Eye (tissue), 1 donor: ENCODE data around the gene REC114.
"Not testable (repeated sequence)": the region's sequence is repeated elsewhere in the genome, so short reads cannot be mapped to it uniquely, and the experiment has no call there.

Experiments used
- DNase-seq: peaks from one replicate; pipeline ENCODE4 v3.0.0-alpha.2; 2015

The REC114 gene

DNA sequence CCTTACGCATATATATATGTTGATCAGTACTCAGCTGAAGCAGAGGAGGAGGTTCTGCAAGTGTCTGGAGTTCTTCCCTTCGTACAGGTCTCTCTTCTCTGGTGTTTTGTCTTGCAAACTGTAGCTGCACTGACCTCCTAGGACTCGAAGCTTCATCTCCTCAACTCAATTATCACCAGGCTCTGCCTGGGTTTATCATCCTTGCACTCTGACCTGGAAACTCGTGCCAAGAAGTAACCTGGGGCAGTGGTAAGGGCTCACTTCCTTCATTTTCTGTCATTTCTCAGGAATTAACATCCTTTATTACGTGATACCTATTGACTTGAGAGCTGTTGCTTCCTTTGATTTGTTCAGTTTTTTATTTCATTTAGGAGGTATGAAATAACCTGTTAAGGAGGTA is 14.4 kb downstream of the REC114 start:
- no peak for DNase-seq

DNA sequence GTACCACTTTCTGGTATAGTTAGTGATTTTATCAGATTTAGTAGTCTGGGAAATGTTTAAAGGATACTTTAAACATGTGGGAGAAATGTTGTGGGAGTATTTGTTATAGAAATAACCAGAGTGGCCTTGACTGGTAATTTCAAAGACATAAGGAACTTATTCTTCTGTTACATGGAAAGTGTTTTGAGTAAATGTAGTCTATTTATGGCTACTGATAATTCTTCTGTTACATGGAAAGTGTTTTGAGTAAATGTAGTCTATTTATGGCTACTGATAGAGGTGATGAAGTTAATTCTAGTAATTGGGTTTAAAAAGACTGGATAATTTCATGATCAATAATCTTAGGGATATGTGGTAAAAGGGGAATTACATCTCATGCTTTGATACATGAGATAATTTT is 17.7 kb downstream of the REC114 start:
- no peak for DNase-seq

DNA sequence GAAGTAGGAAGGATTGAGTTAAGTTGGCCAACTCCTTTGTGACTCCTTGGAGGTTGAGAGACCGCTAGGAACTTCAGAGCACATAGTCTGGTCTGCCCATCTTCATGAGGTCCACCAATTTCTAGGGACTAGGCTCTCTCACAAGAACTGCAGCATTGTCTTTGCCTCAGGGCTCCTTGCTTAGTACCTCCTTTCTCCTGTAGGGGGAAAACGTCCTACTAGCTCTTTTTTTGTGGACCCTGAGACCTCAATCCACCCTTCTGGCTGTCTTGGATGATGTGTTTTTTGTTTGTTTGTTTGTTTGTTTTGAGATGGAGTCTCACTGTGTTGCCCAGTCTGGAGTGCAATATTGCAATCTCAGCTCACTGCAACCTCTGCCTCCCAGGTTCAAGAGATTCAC is 21.6 kb downstream of the REC114 start:
- no peak for DNase-seq

DNA sequence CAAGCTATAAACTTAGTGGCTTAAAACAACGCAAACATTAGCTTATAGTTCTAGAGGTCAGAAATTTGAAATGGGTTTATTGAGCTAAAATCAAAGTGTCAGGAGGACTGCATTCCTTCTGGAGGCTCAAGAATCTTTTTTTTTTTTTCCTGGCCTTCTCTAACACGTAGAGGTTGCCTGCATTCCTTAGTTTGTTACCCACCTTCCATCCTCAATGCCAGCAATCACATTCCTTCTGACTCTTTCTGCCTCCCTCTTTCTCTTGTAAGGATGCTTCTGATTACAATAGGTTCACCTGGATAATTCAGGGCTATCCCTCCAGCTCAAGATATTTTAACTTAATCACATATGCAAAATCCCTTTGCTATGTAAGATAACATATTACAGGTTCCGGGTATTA is 24.8 kb downstream of the REC114 start:
- no peak for DNase-seq

DNA sequence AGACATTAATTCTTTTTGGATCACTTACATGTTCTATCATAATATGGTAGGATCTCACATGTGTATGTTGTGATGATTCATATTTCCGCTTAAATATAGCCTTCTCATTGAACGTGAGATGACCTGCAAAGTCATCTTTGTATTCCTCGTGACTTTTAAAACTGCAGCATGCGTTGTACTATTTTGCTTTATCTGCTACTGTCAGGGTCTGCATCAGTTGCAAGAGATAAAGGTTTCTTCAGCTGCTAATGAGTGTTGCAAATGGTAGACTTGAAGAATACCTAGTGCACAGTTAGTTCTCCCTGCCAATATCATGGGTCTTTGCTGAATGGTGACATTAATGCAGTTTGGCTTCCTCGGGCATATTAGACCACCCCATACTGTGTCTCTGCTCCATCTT is 31.8 kb downstream of the REC114 start:
- no peak for DNase-seq

DNA sequence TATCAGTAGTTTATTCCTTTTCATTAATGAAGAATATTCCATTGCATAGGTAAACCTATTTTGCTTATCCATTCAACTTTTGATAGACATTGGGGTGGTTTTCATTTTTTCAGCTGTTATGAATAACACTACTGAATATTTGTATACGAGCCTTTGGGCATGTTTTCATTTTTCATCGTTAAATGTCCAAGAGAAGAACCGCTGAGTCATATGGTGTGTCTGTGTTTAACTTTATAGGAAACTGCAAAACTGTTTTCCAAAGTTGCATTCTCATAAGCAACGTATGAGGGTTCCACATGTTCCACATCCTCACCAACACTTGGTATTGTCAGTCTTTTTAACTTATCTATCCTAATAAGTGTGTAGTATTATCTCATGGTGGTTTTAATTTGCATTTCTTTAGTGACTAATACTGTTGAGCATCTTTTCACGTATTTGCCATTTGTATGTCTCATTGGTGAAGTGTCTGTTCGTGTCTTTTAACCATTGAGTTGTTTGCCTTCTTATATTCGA is 33.8 kb downstream of the REC114 start:
- no peak for DNase-seq

DNA sequence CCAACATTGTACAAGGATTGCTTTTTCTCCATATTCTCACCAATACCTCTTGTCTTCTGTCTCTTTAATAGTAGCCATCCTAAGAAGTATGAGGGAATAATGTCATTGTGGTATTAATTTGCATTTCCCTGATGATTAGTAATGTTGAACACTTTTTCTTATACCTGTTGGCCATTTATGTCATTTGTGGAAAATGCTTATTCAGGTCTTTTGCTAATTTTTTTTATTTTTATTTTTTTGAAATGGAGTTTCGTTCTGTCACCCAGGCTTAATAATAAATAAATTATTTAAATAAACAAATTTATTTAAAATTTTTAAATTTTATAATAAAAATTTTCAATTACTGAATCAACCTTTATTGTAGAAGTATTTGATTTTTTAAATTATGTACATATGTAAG is 37.1 kb downstream of the REC114 start:
- no peak for DNase-seq

DNA sequence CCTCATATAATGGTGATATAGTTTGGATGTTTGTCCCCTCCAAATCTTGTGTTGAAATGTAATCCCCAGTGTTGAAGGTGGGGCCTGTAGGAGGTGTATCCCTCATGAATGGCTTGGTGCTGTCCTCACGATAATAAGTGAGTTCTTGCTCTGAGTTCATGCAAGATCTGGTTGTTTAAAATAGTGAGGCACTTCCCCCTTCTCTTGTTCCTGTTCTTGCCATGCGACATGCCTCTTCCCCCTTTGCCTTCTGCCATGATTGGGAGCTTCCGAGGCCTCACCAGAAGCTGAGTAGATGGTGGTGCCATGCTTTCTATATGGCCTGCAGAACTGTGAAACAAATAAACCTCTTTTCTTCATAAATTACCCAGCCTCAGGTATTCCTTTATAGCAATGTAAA is 39.2 kb downstream of the REC114 start:
- no peak for DNase-seq

DNA sequence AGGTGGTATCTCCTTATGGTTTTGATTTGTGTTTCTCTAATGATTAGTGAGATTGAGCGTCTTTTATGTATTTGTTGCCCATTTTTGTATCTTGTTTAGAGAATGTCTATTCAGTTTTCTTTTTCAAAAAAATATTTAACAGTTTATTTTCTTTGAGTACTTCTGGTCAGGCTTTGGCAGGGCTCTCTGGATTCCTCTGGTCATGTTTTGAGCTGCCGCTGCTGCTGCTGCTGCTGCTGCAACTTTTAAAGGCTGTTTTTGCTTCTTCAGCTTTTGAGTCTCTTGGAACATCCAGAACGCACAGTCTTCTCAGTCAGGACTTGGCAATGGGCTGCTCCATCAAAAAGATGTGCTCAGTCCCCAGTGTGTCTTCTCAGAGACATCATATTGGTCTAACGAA is 40.1 kb downstream of the REC114 start:
- DNase-seq = no peak

DNA sequence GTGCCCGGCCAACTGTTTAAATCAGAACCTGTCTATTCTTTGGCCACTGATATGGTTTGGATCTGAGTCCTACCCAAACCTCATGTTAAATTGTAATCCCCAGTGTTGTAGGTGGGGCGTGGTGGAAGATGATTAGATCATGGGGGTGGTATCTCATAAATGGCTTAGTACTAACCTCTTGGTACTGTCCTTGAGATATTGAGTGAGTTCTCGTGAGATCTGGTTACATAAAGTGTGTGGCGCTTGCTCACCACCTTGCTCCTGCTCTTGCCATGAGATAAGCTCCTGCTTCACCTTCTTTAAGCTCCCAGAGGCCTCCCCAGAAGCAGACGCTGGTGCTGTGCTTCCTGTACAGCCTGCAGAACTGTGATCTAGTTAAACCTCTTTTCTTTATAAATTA is 42.4 kb downstream of the REC114 start:
- DNase-seq = no peak

DNA sequence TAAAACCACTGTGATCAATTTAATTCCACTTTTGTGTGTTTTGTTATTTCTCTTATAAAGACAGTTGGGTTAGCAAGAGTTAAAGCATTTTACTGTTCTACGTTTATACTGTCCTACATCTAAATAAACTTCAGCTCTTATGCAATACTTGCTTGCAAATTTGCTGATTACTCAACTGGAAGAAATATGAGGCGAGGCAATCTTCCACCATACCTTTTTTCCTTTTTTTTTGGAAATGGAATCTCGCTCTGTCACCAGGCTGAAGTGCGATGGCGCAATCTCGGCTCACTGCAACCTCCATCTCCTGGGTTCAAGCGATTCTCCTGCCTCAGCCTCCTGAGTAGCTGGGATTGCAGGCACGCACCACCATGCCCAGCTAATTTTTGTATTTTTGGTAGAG is 42.9 kb downstream of the REC114 start:
- not testable (repeated sequence) for DNase-seq

DNA sequence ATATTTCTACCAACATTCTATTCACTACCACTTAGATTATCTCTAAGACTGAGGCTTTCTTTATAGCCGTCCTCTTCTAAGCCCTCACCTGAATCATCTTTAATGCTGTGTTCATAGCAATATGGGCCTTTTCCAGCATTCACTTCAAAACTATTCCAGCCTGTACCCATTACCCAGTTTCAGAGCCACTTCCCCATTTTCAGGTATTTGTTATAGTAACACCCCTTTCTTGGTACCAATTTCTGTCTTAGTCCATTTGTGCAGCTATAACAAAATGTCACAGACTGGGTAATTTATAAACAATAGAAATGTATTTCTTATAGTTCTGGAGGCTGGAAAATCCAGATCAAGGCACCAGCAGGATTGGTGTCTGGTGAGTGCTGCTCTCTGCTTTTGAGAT is 45.7 kb downstream of the REC114 start:
- no peak for DNase-seq

DNA sequence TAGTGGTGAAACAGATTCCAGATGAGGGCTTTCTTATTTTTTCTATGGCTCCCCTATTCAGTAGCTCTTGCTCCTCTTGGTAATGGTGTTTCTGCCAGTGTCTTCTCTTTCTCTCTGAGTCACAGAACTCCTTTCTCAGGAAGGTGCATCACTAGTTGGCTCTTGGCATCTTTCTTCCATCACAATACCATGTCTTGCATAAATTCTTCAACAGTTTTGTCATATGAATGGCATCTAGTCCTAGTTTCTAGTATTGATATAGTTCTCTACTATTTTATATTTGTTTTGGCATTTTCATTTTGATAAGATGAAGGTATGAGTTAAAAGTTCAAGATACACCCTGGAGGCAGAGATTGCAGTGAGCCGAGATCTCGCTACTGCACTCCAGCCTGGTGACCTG is 51.0 kb downstream of the REC114 start:
- no peak for DNase-seq

DNA sequence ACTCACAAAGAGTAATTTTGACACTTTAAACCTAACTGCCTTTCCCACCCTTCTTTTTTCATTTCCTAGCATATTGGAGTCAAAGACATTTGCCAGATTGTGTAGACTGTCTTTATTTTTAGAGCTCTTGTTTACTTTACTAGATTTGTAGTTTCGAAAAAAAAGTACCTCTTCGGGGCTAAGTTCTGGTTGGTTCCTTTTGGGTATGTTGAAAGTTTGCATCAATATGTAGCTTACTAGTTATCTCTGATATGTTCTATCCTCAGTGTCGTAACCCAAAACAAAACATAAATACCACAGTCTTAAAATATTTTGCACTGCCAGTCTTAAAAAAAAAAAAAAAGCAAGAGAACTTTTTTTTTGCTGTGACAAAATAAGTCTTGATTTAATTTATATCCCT is 52.2 kb downstream of the REC114 start:
- no peak for DNase-seq

DNA sequence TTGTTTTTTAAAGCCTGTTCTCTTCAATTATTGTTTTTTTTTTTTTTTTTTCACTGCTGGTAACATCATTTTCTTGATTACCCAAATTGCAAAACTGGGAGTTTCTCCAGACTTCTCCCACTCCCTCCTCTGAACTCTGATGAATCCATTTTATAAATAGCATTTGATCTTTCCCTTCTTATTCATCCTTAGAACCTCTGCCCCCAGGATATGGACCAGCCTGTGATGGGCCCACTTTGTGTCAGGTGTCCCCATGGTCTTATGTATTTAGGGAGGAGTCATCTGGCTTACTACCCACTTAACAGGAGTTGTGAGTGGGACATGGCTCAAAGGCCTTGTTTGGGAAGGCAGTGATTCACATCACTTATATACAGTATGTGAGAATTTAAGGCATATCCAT is 57.7 kb downstream of the REC114 start:
- DNase-seq = no peak

DNA sequence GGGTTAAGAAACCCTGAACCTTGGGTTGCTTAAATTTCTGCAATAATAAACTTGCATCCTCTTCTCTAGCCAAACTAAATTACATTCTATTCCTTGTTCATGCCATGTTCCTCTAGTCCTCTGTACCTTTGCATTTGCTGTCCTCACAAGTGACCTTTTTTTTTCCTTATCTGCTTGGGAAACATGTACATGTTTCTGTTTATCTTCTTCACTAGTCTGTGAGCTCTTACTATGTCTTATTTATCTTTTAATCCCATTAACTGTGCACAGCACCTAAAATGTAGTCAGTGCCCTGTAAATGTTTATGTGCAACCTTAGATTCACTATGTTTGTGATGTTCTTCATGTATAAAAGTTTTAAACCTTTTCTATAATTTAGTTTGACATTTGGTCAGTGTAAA is 61.9 kb downstream of the REC114 start:
- DNase-seq = no peak

DNA sequence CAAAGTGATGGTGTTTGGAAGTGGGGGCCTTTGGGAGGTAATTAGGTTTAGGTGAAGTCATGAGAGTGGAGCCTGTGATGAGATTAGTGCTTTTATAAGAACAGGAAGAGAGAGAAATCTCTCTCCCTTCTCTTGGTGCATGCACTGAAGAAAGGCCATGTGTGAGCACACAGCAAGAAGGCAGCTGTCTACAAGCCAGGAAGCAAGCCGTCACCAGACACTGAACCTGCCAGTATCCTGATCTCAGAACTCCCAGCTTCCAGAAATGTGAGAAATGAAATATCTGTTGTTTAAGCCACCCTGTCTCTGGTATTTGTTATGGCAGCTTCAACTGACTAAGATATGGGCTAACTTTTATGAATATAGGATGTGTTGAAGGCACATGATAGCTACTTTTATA is 72.6 kb downstream of the REC114 start:
- DNase-seq = no peak

DNA sequence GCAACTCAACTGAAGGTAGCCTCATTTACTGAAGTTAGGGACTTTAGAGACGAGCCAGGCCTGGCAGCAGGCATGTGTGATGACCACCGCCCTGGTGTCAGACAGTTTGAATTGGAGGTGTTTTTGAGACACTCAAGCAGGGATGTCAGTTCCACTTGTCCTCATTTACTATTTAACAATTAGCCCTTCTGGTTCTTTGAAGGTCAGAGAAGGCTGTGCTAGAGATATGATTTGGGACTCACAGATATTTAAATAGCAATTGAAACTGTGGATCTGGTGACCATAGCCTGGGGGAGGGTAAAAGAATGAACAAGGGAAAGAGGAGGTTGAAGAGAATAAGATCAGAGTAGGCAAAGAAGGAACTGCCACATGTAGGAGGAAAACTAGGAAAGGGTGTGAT is 74.6 kb downstream of the REC114 start:
- DNase-seq = no peak

DNA sequence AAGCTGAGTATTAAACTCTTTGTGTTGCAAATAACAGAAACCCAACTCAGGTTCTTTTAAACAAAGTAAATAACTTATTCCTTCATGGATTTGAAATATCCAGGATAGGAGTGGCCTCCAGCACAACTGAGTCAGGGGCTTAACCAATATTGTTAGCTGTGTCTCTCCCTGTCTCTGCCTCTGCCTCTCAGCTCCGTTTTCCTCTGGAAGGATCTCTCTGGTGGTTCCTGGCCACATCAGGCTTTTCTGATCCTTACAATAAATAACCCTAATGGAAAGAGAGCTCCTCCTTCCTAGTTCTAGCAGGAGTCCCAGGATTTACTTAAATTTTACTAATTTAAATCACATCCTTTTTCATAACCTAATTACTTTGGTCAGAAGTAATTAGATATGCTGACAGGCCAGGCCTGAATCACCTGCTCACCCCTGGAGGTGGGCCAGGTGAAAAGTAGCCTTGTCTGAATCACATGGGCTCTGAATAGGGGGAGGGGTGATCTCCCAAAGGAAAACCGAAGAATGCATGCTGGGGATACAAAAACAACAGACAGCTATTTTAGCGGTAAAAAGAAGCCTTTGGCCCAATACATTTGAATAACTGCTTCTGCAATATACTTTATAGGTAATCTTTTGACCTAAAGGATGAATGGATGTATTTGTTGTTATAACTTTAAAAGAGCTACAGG is 75.4 kb downstream of the REC114 start:
- DNase-seq = no peak

DNA sequence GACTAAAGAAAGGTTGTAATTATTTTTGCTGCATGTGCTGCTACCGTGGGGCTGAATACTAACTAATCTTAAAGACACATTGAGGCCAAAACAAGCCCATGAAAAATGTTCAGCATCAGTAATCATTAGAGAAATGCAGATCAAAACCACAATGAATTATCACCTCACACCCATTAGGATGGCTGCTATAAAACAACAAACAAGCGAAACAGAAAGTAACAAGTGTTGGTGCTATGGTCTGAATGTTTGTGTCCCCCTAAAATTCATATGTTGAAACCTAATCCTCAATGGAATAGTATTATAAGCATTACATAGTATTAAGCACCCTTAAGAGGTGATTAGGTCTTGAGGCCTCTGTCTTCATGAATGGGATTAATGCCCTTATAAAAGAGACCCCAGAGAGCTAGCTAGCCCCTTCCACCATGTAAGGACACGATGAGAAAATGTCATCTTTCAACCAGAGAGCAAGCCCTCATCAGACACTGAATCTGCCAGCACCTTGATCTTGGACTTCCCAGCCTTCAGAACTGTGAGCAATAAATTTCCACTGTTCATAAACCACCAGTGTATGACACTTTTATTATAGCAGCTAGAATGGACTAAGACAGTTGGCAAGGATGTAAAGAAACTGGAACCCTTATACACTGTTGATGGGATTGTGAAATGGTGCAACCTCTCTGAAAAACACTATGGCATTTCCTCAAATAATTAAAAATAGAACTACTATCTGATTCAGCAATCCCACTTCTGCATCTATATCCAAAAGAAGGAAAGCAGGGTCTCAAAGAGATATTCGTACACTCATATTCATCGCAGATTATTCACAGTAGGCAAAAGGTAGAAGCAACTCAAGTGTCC is 76.1 kb downstream of the REC114 start:
- no peak for DNase-seq

DNA sequence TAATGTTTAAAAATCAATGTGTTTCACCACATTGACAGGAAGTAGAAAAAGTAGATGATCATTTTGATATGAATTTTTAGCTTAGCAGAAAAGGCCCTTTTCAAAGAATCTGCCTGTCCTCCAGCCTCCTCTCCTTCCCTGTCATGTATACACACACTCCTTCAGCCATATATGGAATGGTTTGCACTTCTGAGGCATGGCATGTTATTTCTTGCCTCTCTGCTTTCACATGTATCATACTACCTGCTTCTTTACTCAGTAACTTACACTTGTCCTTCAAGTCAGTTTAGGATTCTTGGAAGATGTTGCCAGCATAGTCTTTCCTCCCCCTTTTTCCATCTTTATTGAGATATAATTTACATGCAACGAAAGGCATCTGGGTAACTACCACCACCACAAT is 79.0 kb downstream of the REC114 start:
- DNase-seq = no peak

DNA sequence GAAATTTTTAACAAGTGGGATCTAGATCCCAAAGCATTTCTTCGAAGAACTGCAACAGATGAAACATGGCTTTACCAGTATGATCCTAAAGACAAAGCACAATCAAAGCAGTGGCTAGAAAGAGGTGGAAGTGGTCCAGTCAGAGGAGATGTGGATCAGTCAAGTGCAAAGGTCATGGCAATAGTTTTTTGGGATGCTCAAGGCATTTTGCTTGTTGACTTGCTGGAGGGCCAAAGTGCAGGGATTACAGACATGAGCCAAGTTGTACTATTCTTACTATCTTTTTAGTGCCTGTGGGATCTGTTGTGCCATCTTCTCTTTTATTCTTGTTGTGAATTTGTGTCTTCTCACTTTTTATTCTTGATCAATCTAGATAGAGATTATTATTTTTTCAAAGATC is 82.0 kb downstream of the REC114 start:
- DNase-seq = no peak

DNA sequence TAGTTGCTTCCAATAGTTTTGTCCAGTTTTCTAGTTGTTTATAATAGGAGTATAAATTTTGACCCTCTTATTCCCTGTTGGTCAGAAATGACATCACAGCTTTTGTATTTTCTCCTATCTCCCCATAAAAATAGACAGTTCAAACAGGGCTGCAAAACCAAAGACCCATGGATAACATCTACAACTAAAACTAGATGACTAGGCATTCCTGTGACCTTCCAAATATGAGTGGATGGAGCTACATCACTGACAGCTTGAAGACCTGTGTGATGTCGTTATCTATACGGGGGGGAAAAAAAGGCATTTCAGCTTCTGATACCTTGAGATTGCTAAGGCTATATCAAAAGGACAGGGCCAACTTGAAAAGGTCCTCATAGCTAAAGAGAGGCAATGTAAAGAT is 84.6 kb downstream of the REC114 start:
- no peak for DNase-seq

DNA sequence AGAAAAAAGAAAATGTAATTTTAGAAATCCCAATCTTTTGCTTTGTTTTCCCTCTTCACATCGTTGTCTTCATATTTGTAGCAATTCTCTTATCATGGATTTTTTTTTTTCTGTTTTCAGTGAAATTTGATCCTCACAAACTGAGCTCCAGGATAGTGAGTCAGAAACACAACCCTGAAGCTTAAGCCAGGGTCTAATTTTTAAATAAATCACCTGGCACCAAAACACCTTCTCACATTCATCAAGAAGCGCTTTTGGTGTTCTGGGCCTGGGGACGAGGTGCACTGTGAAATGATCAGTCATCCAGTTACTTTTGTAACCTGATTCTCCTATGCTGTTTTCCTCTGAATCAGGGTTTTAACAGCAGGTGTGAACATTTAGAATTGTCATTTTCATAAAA is 87.7 kb downstream of the REC114 start:
- no peak for DNase-seq

DNA sequence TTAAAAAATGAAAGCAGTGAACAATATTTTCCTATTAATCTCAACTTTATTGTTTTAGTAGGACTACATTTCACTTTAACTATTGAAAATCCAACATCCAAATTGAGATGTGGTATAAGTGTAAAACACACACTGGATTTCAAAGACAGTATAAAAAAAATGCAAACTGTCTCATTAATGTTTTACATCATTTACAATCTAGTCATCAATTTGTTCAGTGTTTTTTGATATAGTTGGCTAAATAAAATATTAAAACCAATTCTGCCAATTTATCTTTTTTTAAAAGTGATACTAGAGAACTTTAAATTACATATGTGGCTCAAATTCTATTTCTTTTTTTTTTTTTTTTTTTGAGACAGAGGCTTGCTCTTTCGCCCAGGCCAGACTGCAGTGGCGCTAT is 95.2 kb downstream of the REC114 start:
- DNase-seq = no peak
